ENCODE data around the gene TMTC4.

GRCh38 chr13:100634696-100635095 is 39.9 kb downstream of the TMTC4 start:
- TF ChIP-seq CTCF (IDR thresholded peaks at IDR 0.05) (no peak), EP300 (IDR thresholded peaks at IDR 0.05) (no peak), POLR2A (IDR thresholded peaks at IDR 0.05) (no peak)

All from upper lobe of left lung (tissue), 4 donors.